Left ventricle myocardium inferior (tissue), 1 donor: ENCODE data around the gene CRAT. TPM values are rescaled to one million over a fixed set of nuclear protein-coding genes. Genes with fewer than 3 reads are reported as not detected.

Experiments used
- DNase-seq: peaks from one replicate; pipeline ENCODE4 v3.0.0-alpha.2; 2020
- H3K27ac ChIP-seq: fragments of 200-600 bp; replicated peaks from 2 replicates; pipeline ENCODE4 v1.8.0; 2021
- H3K27me3 ChIP-seq: fragments of 200-600 bp; 2 replicates; pipeline ENCODE4 v1.8.0; 2021; ENCODE audit warnings: low read depth
- H3K36me3 ChIP-seq: fragments of 200-600 bp; 2 replicates; pipeline ENCODE4 v1.8.0; 2021
- H3K4me1 ChIP-seq: fragments of 200-600 bp; 2 replicates; pipeline ENCODE4 v1.8.0; 2021
- H3K4me3 ChIP-seq: fragments of 200-600 bp; 2 replicates; pipeline ENCODE4 v1.8.0; 2021; ENCODE audit warnings: mild to moderate bottlenecking, moderate library complexity
- H3K9me3 ChIP-seq: fragments of 200-600 bp; replicated peaks from 2 replicates; pipeline ENCODE4 v1.8.0; 2021
- intact Hi-C: fragments of 100-400 bp; cut with micrococcal nuclease; formaldehyde crosslinking; loops from one replicate; pipeline ENCODE4 v1.11.0; 2022
- total RNA-seq: library from RNA; stranded (reverse); fragmentation: NEBNext Ultra II Directional; extraction: Animal tissue kit (Norgen Biotek cat#: 25700); gene quantifications from one replicate; pipeline ENCODE4 v1.2.1, GENCODE V29; 2021
- TF ChIP-seq, protein P1 (sequence below): fragments of 200-600 bp; IDR thresholded peaks from 2 replicates; pipeline ENCODE4 v1.8.0; 2021; ENCODE audit warnings: antibody characterized with exemption, mild to moderate bottlenecking, borderline replicate concordance
- donor health status: DM: no; HTN: yes; CAD: no; lungs with severe emphysema.

The CRAT gene
- total RNA-seq, 1 donor from 2014 or later: 85.3 TPM

GRCh38 chr9:129111528-129112151, 1.0 kb upstream of the CRAT start:
- Histone ChIP-seq H3K36me3 (peaks cover 13% of the 10 kb centered on the region), H3K9me3 (no peaks in the 10 kb centered on the region), H3K27ac (peak overlapping the region; percentile 99), H3K27me3 (no peaks in the 10 kb centered on the region), H3K4me1 (peaks cover 64% of the 10 kb centered on the region), H3K4me3 (peak overlapping the region; percentile 89)
- DNase-seq: no peak
- TF ChIP-seq, protein P1, sequence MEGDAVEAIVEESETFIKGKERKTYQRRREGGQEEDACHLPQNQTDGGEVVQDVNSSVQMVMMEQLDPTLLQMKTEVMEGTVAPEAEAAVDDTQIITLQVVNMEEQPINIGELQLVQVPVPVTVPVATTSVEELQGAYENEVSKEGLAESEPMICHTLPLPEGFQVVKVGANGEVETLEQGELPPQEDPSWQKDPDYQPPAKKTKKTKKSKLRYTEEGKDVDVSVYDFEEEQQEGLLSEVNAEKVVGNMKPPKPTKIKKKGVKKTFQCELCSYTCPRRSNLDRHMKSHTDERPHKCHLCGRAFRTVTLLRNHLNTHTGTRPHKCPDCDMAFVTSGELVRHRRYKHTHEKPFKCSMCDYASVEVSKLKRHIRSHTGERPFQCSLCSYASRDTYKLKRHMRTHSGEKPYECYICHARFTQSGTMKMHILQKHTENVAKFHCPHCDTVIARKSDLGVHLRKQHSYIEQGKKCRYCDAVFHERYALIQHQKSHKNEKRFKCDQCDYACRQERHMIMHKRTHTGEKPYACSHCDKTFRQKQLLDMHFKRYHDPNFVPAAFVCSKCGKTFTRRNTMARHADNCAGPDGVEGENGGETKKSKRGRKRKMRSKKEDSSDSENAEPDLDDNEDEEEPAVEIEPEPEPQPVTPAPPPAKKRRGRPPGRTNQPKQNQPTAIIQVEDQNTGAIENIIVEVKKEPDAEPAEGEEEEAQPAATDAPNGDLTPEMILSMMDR: no peak
- intact Hi-C loops: no loop called here

GRCh38 chr9:129109952-129110739, 447 bp downstream of the CRAT start:
- intact Hi-C loops: no loop called here
- no peak for DNase-seq
- H3K27me3 ChIP-seq: no peaks in the 10 kb centered on the region
- H3K27ac ChIP-seq: peak overlapping the region; percentile 99
- peak overlapping the region; percentile 89 for H3K4me3 ChIP-seq
- peaks cover 58% of the 10 kb centered on the region for H3K4me1 ChIP-seq
- TF ChIP-seq, protein P1: no peak
- no peaks in the 10 kb centered on the region for H3K9me3 ChIP-seq
- peaks cover 19% of the 10 kb centered on the region for H3K36me3 ChIP-seq

DNA sequence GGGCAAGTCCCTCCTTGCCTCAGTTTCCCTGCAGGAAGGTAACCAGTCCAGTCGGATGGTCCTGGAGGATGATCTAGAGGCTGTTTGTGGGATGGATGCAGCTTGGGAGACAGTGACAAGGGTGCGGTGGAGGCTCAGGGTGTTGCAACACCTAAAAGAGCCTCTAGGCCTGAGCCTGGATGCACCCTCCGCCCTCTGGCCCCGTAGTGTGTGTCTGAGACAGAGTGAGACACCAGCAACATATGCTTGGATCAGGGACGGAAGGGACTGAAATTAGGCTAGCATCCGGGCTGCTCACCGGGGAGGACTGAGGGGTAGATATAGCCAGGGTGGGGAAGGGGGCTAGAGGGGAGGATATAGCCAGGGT, 1.1 kb downstream of the CRAT start:
- H3K4me1 ChIP-seq: peaks cover 52% of the 10 kb centered on the region
- peak overlapping the region; percentile 99 for H3K27ac ChIP-seq
- H3K4me3 ChIP-seq: peak overlapping the region; percentile 89
- TF ChIP-seq, protein P1: no peak
- H3K27me3 ChIP-seq: no peaks in the 10 kb centered on the region
- H3K36me3 ChIP-seq: peaks cover 19% of the 10 kb centered on the region
- no peaks in the 10 kb centered on the region for H3K9me3 ChIP-seq
- intact Hi-C loops: no loop called here
- DNase-seq: no peak

DNA sequence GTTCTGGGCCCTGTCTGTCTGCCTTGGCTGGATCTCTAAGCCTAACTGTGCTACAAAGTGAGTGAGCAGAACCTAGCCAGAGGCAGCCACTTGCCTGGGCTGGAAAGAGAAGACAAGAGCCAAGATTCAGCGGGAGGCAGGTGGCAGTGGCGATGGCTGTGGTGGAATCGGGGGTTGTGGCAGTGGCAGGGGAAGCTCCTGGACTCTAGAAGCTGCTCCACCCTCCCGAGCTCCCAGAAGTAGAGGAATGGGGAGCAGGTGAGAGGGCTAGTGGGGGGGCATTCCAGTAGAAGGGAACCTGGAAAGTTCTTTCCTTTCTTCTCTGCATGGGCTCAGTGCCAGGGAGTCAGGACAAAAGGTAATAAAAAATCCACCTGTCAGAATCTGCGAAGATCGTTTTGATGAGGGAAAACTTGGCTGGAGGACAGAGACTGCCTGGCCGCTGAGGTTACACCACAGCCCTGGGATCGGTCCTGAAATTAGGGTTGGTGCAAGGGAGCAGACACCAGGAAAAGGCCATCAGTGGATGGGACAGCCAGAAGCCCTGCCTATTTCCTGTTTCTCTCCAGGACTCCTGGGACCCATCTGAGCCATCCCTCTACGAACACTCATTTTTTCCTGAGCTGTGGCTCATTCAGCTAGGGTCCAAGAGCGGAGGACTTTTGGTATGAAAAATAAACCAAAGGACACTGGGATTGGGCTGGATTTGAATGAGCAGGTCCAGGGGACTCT, 1.6 kb downstream of the CRAT start:
- intact Hi-C loops: no loop called here
- Histone ChIP-seq H3K4me3 (peak overlapping the region; percentile 89), H3K9me3 (no peaks in the 10 kb centered on the region), H3K36me3 (peaks cover 19% of the 10 kb centered on the region), H3K27me3 (no peaks in the 10 kb centered on the region), H3K4me1 (peaks cover 49% of the 10 kb centered on the region), H3K27ac (peak overlapping the region; percentile 99)
- DNase-seq: no peak
- TF ChIP-seq, protein P1: no peak

DNA sequence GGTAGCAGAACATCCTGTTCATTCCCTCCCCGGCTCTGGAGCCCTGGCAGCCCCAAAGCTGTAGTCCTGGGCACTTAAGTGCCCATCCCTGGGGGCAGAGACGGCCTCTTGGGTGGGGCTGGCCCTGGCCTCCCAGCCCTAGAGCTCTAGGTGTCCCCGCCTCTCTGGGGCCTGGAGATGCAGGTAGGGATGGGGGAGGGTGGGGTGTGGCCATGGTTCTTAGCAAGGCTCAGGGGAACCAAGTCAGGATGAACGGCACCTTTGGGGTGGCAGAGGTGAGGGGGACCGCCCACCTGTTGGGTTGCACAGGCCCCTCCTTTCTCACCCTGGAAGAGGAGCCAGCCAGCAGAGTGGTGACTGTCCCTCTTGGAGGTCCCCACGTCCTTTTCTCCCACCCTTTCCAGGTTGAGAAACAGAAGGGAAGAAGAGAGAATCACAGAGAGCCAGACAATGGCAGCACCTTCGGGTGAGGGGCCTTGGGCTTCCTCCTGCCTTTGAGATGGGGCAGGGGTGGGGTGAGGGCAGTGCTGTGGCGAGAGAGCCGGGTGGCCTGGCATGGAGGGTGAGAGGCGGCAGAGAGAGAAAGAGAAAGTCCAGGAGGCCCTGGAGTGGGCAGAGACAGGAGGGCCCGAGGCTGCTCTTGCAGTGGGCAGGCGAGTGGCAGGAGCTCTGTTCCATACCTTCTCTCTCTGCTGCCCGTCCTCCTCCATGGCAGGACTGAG, 2.3 kb downstream of the CRAT start:
- no peak overlapping the region for H3K27ac ChIP-seq

More for the DNA sequence above, 2.3 kb downstream of the CRAT start:
- Histone ChIP-seq H3K27me3 (no peaks in the 10 kb centered on the region), H3K9me3 (no peaks in the 10 kb centered on the region), H3K4me1 (peaks cover 50% of the 10 kb centered on the region), H3K4me3 (no peak overlapping the region), H3K36me3 (peaks cover 19% of the 10 kb centered on the region)
- DNase-seq: no peak
- TF ChIP-seq, protein P1: no peak
- intact Hi-C loops: no loop called here
